HG02981 (cell line): ENCODE measurements around the gene EGFR.

ENCODE experiments used
- ATAC-seq: cut with Tn5 transposase; IDR thresholded peaks from one replicate; pipeline ENCODE4 v1.9.1; 2021; ENCODE audit warnings: mild to moderate bottlenecking, moderate library complexity; ENCODE audit not compliant: unreplicated experiment

EGFR gene

GRCh38 chr7:55060636-55061022, 41.8 kb downstream of the EGFR start:
- no peak for ATAC-seq

GRCh38 chr7:55061726-55062499, 43.1 kb downstream of the EGFR start:
- ATAC-seq = no peak

DNA sequence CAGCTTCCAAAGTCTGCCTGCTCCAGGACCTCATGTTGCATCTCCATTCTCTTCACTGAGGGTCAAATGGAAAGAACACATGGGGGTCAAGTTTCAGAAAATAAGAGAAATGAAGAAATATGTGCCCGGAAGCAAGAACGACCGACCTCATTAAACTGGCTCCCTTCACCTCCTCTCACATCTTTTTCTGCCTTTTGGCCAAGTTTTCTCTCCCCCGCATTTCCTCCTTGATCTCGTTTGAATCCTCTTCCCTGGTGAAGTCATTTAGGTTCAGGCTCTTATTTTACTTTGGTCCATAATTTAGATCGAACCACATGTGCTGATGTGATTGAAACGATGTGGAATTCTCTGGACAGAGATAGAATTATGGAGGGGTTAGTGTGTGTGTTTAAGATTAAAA, 44.2 kb downstream of the EGFR start:
- ATAC-seq = no peak

DNA sequence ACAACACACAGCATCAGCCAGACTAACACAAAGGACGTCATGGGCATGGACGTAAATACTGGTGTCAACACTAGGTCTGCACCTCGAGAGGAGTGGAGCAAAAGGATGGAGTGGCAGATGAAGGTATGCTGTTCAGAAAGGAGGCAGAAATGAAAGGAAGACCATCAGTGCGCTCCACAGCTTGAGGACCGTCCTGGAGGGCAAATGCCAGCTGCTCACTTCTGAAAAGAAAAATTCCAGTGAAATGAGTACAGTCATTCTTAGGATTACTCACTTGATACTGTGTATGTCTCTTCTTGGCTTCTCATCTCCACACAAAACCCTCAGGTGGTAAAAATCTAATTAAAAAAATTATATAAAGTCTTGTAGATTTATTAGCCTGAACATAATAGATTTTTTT, 44.8 kb downstream of the EGFR start:
- ATAC-seq = no peak

GRCh38 chr7:55065079-55065478, 46.3 kb downstream of the EGFR start:
- peak; percentile 40 for ATAC-seq

DNA sequence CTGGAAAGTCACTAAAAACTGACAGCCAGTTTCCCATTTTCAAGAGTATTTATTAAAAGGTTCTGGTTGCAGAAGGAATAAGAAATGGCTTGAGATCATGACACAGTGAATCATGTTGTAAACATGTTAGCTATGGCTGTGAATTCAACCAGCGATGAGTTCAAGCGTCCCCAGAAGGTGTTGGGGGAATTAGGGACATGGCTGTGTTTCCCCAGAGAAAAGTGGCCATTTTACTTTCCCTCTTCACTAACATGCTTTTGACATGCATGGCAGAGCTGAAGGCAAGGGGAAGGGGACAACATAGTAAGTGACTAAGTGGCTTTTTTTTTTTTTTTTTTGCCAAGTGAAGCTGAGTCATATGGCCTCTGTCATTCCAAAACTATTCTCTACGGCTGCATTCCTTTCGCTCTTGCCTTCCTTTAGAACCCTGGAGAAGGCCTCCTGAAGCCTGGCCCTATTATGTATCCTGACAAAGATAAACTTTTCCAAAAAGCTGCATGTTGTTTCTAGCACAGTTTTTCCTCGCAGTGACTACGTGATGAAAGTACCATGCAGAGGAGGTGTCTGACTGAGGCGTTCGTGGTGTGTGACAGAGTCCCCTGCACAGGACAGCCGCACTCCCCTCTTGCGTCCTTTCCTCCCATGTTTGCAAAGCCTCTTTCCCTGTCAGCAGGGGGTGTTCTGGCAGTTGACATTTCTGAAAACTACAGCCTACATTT, 46.9 kb downstream of the EGFR start:
- no peak for ATAC-seq

DNA sequence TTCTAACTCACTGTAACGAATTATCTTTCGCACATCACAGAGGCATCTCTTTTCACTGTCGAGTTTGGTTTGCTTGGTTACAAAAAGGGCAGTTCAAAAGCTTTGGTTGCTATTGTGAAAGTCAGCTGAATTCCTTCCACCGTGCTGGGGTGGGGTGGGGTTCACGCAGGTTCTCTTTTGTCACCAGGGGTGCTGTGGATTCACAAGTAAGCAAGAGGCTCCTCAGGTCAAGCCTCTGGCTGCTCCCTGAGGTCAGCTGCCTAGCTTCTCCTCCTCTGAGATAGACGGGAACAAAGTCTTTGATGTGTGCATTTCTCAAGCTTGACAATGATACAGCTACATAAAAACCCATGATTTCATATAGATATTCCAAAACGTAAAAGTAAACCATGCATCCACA, 47.7 kb downstream of the EGFR start:
- ATAC-seq = no peak

DNA sequence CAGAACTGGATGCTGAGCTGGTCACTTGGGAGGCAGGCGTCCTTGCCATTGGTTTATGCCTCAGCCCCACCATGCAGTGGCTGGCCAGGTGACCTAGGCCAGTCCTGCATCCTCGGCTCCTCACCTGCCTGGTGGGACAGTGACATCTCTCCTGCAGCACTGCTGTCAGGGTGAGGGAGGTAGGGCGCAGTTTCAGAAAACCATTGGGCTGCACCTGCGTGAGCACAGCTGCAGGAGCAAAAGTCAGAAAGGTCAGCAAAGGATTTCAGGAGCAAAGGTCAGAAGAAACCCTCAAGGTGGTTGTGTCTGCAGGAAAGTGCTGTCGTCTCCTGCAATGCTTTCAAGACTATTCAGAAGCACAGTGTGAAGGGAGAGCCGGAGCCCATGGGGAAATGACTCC, 48.1 kb downstream of the EGFR start:
- no peak for ATAC-seq

GRCh38 chr7:55067748-55068147, 48.9 kb downstream of the EGFR start:
- no peak for ATAC-seq

- no peak for ATAC-seq
These were observed 50.5 kb downstream of the EGFR start for GRCh38 chr7:55069271-55069792.

- ATAC-seq = no peak
These were observed 51.5 kb downstream of the EGFR start for GRCh38 chr7:55070271-55070743.

- ATAC-seq = no peak
These were observed 52.0 kb downstream of the EGFR start for GRCh38 chr7:55070854-55071253.

- ATAC-seq = no peak
These were observed 52.8 kb downstream of the EGFR start for GRCh38 chr7:55071411-55072175.

DNA sequence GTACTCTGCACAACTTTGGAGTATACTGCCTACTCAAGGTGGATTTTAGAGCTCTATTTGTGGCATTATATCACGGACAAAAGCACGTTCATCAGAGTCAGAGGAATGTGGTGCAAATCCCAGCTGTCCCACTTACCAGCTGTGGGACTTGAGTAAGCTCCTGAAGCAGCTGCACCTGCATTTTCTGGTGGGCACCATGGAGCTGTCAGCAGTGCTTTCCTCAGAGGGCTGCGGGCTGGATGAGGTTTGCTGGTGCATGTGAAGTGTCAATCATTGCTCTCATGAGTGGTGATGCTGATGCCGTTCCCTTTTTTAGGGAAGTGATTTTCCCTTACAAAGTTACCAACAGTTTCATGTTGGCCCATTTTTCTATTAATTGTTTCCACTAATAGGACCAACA, 53.4 kb downstream of the EGFR start:
- no peak for ATAC-seq

GRCh38 chr7:55073051-55073511, 54.3 kb downstream of the EGFR start:
- peak; percentile 52 for ATAC-seq

GRCh38 chr7:55073976-55074528, 55.2 kb downstream of the EGFR start:
- peak; percentile 81 for ATAC-seq

DNA sequence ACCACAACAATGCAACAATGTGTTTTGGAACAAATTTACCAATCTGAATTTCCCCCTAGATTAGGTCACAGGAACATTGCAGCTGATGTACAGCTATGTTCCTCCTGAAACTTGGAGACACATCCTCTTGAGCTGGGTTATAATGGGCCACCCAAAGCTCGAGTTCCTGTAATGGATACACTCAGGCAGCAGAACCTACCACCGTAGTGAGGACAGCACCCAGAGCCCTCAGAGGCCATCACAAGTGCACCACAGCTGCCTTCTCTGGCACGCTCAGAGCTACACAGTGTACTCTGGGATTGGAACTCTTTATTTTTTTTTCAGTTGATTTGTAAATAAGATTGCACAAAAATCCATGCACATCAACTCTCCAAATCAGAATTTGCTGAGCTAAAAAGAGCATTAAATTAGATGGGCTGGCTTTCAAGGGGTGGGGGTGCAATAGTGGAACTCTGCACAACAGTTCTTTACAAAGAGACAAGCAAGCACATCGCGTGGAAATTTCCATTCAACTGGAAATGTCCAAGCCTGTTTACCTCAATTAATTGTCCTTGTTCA, 56.7 kb downstream of the EGFR start:
- no peak for ATAC-seq

GRCh38 chr7:55077561-55078410, 59.0 kb downstream of the EGFR start:
- no peak for ATAC-seq

GRCh38 chr7:55078465-55079372, 59.9 kb downstream of the EGFR start:
- no peak for ATAC-seq
